ENCODE measurements around the gene IL4I1.

IL4I1 gene

DNA sequence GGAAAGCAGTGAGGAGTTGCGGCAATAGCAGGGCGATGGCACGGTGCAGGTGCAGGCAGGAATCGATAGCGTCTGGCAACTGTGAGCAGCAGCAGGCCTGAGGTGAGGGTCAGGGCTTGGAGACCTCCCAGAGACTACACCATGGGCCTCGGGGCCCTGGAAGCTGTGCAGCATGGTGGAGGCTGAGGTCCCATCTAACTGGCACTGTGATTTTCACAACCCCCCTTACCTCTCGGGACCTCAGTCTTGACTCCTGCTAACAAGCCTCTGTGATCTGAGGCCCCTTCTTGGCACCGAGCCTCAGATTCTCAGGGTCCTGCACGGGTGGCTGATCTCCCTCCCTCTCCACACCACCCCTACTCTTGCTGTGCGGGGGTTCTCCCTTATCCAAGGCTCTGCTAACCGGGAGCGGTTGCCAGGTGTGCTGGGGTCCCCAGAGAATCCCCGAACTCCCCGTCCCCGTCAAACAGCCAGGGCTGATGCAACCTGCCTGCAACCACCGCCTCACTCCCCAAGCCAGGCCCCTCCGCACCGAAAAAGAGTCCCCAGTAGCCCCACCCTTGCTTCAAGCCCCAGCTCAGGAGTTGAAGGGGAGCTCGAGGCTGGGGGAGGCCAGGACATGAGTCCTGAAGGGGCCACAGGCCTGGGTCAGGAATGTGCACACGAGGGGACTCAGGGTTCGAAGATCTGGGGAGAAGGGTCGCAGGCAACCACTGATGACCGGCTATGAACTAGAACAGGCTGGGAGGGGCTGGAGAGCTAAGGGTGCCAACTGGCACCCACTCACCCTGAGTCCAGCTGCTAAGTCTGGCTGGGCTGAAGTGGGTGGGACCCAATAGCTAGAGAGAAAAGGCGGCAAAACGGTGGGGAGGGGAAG, 27.6 kb upstream of the IL4I1 start:
- DNase-seq (ENCODE audit: low spot score), result no peak

GRCh38 chr19:49923055-49924003, 26.6 kb upstream of the IL4I1 start:
- no peak for DNase-seq (ENCODE audit: low spot score)

DNA sequence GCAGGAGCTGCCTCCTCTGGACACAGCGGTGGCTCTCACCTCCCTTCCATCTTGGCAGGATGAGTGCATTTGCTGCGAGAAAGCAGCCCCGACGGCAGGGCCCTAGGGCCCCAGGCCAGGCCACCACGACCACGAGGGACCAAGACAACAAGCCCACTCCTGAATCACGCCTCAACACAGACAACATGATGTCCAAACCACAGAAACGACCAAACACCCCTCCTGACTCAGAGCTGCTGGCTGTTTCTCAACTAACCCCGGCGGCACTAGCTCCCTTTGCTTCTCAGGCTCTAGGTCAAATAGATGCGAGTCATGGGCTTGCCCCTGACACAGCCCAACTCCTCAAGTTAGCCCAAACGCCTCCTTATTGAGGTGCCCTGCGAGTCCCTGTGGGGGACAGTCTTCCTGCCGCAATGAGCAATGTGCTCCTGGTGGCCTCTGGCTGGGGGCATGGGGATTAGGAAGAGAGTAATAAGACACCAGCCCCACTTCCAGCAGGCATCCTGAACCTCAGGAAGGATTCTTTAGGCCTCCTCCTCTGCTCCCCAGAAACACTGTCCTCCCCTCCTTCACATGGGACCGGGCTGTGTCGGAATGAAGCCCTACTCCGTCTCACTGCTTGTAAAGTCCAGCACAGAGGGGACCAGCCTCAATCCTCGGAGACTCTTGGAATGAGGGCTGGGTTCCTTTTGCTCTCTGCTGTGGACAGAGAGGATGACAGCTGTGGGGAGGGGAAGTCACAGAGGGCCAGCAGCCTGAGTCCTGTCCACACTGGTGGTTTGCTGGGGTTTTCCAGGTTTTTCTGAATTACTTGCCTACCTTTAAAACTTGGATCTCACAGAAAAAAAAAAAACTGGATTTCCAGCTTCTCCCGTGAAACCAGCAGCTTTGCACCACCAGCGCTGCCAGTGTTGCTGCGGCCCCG, 25.4 kb upstream of the IL4I1 start:
- no peak for DNase-seq (ENCODE audit: low spot score)

- DNase-seq (ENCODE audit: low spot score), result no peak
Measured at GRCh38 chr19:49920624-49921363, 24.1 kb upstream of the IL4I1 start.

DNA sequence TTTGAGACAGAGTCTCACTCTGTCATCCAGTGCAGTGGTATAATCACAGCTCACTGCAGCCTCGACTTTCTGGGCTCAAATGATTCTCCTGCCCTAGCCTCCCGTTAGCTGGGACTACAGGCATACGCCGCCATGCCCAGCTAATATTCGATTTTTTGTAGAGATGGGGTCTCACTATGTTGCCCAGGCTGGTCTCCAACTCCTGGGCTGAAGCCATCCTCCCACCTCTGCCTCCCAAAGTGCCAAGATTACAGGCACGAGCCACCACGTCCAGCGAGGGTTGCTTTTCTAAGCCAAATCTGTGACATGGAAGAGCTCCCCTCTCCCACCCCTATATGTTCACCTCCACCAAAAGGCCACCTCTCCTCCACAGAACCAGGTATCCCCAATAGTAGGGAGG, 21.4 kb upstream of the IL4I1 start:
- no peak for DNase-seq (ENCODE audit: low spot score)

DNA sequence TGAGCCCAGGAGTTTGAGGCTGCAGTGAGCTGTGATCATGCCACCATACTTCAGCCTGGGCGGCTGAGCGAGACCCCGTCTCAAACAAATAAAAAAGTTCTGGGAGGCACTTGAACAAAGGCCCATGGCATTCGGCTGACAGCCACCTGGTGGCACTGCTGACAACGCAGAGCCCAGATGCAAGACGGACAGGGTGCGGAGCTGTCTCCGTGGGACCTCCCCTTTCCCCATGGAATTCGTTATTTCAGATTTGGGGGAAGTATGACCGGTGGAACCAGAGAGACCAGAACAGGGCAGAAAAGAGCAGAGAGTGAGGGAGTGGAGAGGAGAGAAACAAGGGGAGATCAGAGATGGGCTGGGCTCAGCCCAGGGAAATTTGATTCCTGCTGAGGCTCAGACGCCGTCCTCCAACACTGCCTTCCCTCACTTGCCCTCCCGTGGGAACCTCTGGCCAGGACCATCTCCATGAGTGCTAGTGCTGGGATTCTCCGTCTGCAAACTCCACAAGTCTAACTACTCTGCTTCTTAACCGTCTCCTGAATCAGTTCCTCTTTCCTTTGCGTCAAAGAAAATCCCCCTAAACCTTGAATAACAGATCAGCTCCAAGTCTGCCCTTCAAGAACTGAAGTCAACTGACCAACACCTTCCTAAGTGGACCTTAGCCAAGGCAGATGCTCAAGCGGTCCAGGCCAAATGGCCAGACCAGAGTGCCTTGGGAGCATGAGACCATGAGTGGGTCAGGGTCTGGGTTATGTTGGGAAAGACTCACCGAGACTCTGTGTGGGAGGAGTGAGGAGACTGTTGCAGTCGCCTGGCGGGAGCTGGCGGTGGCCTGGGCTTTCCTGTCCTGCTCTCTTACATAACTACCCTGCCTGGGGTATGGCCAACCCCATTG, 20.4 kb upstream of the IL4I1 start:
- DNase-seq (ENCODE audit: low spot score), result no peak

GRCh38 chr19:49915271-49915670, 18.6 kb upstream of the IL4I1 start:
- no peak for DNase-seq (ENCODE audit: low spot score)

DNA sequence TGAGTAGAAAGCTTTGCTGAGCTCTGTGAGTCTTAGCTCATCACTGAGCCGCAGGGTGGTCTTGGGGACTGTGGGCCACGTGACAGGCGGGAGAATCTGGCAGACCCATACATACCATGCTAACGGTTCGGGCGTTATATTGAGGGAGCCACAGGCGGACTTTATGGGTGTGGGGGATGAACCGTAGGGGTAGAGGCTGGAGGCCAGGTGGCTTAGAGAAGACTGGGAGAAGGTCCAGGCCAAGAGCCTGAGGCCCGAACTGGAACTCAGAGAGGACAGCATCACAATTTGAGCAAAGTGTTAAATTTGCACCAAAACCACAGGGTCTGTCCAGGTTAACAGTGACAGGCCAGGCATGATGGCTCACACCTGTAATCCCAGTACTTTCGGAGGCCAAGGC, 17.0 kb upstream of the IL4I1 start:
- DNase-seq (ENCODE audit: low spot score), result no peak

GRCh38 chr19:49912965-49913685, 16.4 kb upstream of the IL4I1 start:
- no peak for DNase-seq (ENCODE audit: low spot score)

- DNase-seq (ENCODE audit: low spot score), result peak; percentile 43
Measured at GRCh38 chr19:49911381-49912145, 14.9 kb upstream of the IL4I1 start.

DNA sequence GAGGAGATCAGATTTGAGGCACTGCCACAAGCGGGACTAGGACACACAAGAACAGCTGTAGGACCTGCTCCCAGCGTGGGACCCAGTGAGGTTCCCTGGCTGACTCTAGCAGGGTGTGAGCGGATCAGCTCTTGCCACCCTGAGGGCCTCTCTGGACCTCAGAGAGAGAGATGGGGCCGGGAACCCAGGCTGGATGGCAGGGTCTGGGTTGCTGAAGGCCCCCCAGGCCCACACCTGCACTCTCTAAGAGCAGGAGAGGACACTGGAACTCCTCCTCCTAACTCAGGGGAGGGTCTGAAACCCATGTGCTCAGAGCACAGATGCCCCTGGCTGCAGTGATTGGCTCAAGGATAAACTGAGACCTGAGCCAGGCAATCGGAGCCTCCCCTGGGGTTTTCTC, 13.5 kb upstream of the IL4I1 start:
- DNase-seq (ENCODE audit: low spot score), result no peak

DNA sequence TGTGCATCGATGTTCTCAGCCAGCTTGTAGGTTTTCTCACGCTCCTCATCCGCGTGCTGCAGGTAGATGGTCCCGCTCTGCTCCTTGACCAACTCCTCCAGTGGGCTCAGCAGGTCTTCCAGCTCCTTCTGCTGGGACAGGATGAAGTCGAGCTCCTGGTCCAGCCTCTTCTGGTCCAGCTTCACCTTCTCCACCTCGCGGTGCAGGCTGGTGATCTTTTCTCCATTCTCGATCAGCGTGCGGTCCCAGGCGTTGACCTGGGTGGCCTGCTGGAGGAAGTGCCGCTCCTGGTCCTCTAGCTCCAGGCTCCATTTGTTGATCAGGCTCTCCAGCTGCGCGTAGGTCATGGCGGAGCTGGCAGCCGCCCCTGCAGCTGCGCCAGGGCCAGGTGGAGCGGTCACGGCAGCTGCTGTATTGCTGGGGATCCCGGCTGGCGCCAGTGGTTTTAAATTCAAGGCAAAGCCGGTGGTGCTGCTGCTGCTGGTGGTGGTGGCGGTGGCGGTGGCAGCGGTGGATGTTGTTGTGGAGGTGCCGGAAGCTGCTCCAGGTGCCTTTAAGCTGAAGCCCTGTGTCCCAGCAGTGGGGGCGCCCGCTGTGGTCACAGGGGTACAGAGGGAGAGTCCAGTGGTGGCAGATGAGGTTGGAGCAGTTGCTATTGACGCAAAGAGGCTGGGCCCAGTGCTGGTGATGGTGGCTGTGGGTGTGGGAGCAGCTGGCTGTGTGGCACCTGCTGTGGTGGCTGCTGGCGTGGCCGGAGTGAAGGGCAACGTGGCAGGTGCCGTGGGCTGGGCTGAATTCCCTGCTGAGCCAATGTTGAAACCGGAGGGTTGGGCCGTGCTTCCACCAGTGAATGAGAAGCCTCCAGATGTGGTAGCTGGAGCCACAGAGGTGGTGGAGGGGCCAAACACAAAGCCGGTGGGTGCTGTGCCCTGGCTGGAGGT, 12.1 kb upstream of the IL4I1 start:
- DNase-seq (ENCODE audit: low spot score), result no peak

GRCh38 chr19:49907745-49908446, 11.2 kb upstream of the IL4I1 start:
- DNase-seq (ENCODE audit: low spot score), result no peak

DNA sequence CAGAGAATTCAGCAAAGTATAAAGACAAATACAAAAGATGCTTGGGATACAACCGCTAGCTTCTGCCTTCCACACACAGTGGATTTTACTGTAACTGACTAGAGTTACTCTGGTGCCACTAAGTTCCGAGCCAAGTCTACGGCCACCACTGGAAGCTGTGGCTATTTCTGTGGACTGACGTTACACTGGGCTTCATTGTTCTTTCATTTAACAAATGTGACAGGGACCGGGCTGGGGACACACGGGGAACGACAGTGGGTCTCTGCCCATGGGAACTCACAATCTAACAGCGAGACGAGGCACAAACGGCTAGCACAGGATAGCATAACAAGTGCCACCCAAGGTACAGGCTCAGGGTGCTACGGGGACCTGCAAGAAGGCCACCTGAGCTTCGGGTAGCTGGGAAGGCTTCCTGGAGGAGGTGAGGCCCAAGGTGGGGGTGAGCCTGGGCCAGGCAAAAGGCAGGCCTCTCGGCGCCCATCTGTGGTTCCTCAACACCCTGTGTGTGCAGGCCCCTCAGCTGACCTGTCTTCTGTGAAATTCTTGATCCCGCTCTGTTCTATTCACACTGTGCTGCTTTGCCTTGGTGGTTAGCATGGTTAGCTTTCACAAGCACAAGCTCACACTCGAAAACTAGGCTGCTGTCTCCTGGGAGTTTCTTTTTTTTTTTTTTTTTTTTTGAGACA, 10.3 kb upstream of the IL4I1 start:
- DNase-seq (ENCODE audit: low spot score), result no peak

GRCh38 chr19:49904136-49904535, 7.4 kb upstream of the IL4I1 start:
- no peak for DNase-seq (ENCODE audit: low spot score)

DNA sequence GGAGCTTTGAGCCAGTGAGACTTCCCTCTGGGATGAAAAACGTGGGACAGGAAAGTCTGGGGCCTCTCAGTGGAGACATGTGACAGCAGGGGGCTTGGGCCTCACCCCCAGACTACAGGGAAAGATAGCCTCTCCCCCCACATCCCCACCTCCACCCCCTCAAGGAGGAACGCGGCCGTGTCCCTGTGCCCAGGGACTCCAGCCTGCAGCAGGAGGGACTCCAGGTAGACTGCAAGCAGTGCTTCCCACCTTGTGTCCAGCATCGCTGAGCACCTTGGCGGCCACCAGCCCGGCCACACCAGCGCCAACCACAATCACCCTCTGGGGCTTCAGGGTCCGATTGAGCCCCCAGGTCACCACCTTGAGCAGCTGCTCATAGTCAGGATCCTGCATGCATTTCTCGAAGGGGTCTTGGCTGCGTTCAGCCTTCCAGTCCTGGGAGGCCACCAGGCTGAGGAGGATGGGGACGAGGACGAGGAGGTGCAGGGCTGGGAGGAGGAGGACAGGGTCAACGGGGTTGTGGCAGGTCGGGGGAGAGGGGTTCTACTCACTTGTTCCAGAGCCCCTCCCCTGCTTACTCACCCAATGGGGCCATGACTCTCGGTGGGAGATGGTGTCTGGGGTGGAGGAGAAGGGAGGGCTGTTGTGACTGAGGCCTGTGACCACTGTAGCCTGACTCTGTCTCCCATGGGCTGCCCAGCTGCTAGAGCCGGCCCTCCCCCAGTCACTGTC, 955 bp downstream of the IL4I1 start:
- no peak for DNase-seq (ENCODE audit: low spot score)

Data from activated CD4-positive, alpha-beta T cell treated with anti-CD3 and anti-CD28 coated beads, Interleukin-2, Interleukin-4, amounts not matched to agents 100 ng/mL and 50 ng/mL, durations not matched to agents 16 hours and 8 hours (primary cell).